KMS-11 (cell line): ENCODE data around the gene SORCS2.

Experiments used
- H2AFZ ChIP-seq: fragments of 200-600 bp; sonication (generic); 2 replicates; pipeline ENCODE4 v1.6.1; 2016; ENCODE audit warnings: antibody characterized with exemption, mixed run types, low read depth
- H3K27ac ChIP-seq: fragments of 200-600 bp; sonication (generic); 2 replicates; pipeline ENCODE4 v1.6.1; 2016; ENCODE audit warnings: mild to moderate bottlenecking, mixed run types
- H3K27me3 ChIP-seq: fragments of 200-600 bp; sonication (generic); 2 replicates; pipeline ENCODE4 v1.6.1; 2017; ENCODE audit warnings: mild to moderate bottlenecking, low read depth, mixed run types, moderate library complexity; ENCODE audit not compliant: insufficient read depth
- H3K36me3 ChIP-seq: fragments of 200-600 bp; sonication (generic); 2 replicates; pipeline ENCODE4 v1.6.1; 2017; ENCODE audit warnings: mild to moderate bottlenecking, mixed run types; ENCODE audit not compliant: insufficient read depth
- H3K4me1 ChIP-seq: fragments of 200-600 bp; sonication (generic); 2 replicates; pipeline ENCODE4 v1.6.1; 2016; ENCODE audit warnings: mild to moderate bottlenecking, low read depth, mixed run types; ENCODE audit not compliant: poor library complexity, severe bottlenecking
- H3K4me2 ChIP-seq: fragments of 200-600 bp; sonication (generic); 2 replicates; pipeline ENCODE4 v1.7.0; 2016; ENCODE audit warnings: mild to moderate bottlenecking, mixed run types
- H3K4me3 ChIP-seq: fragments of 200-600 bp; sonication (generic); IDR thresholded peaks from 2 replicates; pipeline ENCODE4 v1.6.1; 2017; ENCODE audit warnings: low read depth, low read length, mixed read lengths; ENCODE audit not compliant: insufficient read depth
- H3K79me2 ChIP-seq: fragments of 200-600 bp; sonication (generic); 2 replicates; pipeline ENCODE4 v1.6.1; 2016; ENCODE audit warnings: low read depth, mixed run types; ENCODE audit not compliant: insufficient read depth
- H3K9ac ChIP-seq: fragments of 200-600 bp; sonication (generic); 2 replicates; pipeline ENCODE4 v1.6.1; 2016; ENCODE audit warnings: mild to moderate bottlenecking, mixed run types
- H4K20me1 ChIP-seq: fragments of 200-600 bp; sonication (generic); 2 replicates; pipeline ENCODE4 v1.6.1; 2016; ENCODE audit warnings: mild to moderate bottlenecking, mixed run types; ENCODE audit not compliant: insufficient read depth
- CTCF ChIP-seq: fragments of 200-600 bp; sonication (generic); conservative IDR thresholded peaks from 2 replicates; pipeline ENCODE4 v1.6.1; 2017; ENCODE audit warnings: low read depth, mild to moderate bottlenecking, antibody characterized with exemption, low read length, moderate library complexity, mixed read lengths

SORCS2 gene

GRCh38 chr4:7514281-7514680 lies 321.9 kb downstream of the SORCS2 start:
- H3K4me1 ChIP-seq, result no peaks in the 10 kb centered on the region

DNA sequence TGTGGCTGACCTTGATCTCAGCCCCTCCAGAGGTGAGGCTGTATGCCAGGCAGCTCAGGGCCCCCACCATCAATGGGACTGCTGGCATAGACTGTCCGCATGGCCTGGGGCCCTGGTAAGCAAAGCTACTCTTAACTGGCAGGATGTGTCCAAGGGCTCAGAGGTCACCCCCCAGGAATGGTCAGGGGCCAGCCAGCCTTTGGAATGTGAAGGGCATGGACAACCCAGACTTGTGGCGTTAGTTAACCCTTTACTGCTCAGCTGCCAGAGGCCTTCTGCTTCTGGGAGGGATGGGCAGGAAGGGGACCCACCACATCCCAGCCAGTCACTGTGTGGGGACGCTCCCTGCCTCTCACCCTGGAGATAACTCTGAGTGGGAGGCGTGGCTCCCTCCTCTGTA lies 322.5 kb downstream of the SORCS2 start:
- no peak for TF ChIP-seq CTCF
- Histone ChIP-seq H3K4me2 (no peak overlapping the region), H2AFZ (no peak overlapping the region), H3K4me3 (no peak overlapping the region), H3K9ac (no peak overlapping the region), H3K27me3 (peaks cover 7% of the 10 kb centered on the region; the same call in 1 of the 2 replicates), H3K4me1 (no peaks in the 10 kb centered on the region), H3K36me3 (no peaks in the 10 kb centered on the region), H3K27ac (no peak overlapping the region), H3K79me2 (no peaks in the 10 kb centered on the region), H4K20me1 (no peaks in the 10 kb centered on the region)

More at GRCh38 chr4:7514281-7514680, 321.9 kb downstream of the SORCS2 start:
- Histone ChIP-seq H3K79me2 (no peaks in the 10 kb centered on the region), H3K27ac (no peak overlapping the region), H3K36me3 (no peaks in the 10 kb centered on the region), H3K9ac (no peak overlapping the region), H3K4me3 (no peak overlapping the region), H2AFZ (no peak overlapping the region), H3K27me3 (peaks cover 10% of the 10 kb centered on the region; the same call in 1 of the 2 replicates), H3K4me2 (no peak overlapping the region), H4K20me1 (no peaks in the 10 kb centered on the region)
- no peak for TF ChIP-seq CTCF

GRCh38 chr4:7515390-7515902 lies 323.1 kb downstream of the SORCS2 start:
- H3K36me3 ChIP-seq, result no peaks in the 10 kb centered on the region
- H3K27me3 ChIP-seq, result peaks cover 4% of the 10 kb centered on the region; the same call in 1 of the 2 replicates
- H3K9ac ChIP-seq, result no peak overlapping the region
- no peak for TF ChIP-seq CTCF
- no peak overlapping the region for H3K4me3 ChIP-seq
- H3K79me2 ChIP-seq, result no peaks in the 10 kb centered on the region
- H3K4me1 ChIP-seq, result no peaks in the 10 kb centered on the region
- H3K27ac ChIP-seq, result no peak overlapping the region
- H4K20me1 ChIP-seq, result no peaks in the 10 kb centered on the region
- no peak overlapping the region for H2AFZ ChIP-seq
- no peak overlapping the region for H3K4me2 ChIP-seq

- no peaks in the 10 kb centered on the region; the same call in 1 of the 2 replicates for H3K27me3 ChIP-seq
- H3K79me2 ChIP-seq, result no peaks in the 10 kb centered on the region
- H3K4me3 ChIP-seq, result no peak overlapping the region
- no peaks in the 10 kb centered on the region for H3K36me3 ChIP-seq
- H3K4me1 ChIP-seq, result no peaks in the 10 kb centered on the region
- no peak for TF ChIP-seq CTCF
- H3K27ac ChIP-seq, result no peak overlapping the region
- H3K9ac ChIP-seq, result no peak overlapping the region
- H3K4me2 ChIP-seq, result no peak overlapping the region
- no peaks in the 10 kb centered on the region for H4K20me1 ChIP-seq
- no peak overlapping the region for H2AFZ ChIP-seq
These were observed 323.9 kb downstream of the SORCS2 start for GRCh38 chr4:7516096-7516772.
